ENCODE measurements around the gene FAM53B.

The FAM53B gene

GRCh38 chr10:124639206-124639605 lies 105.0 kb downstream of the FAM53B start:
- no peak for DNase-seq

- DNase-seq, result no peak
Observed at GRCh38 chr10:124637746-124638145, 106.4 kb downstream of the FAM53B start.

GRCh38 chr10:124637091-124637700 lies 107.0 kb downstream of the FAM53B start:
- DNase-seq, result no peak

- DNase-seq, result peak in 2 of 56 donors; percentile 30 to 32
Observed at GRCh38 chr10:124636271-124636995, 107.7 kb downstream of the FAM53B start.

GRCh38 chr10:124632566-124632965 lies 111.6 kb downstream of the FAM53B start:
- DNase-seq, result no peak

GRCh38 chr10:124632064-124632531 lies 112.1 kb downstream of the FAM53B start:
- peak in 8 of 56 donors; percentile 29 to 67 (median 52) for DNase-seq

- DNase-seq, result no peak
Observed at GRCh38 chr10:124630551-124630950, 113.6 kb downstream of the FAM53B start.

GRCh38 chr10:124629842-124630241 lies 114.3 kb downstream of the FAM53B start:
- DNase-seq, result peak in 11 of 56 donors; percentile 41 to 68 (median 54)

GRCh38 chr10:124629415-124629814 lies 114.8 kb downstream of the FAM53B start:
- peak in 46 of 56 donors; percentile 20 to 81 (median 64) for DNase-seq

- DNase-seq, result no peak
Observed at GRCh38 chr10:124628676-124629021, 115.5 kb downstream of the FAM53B start.

GRCh38 chr10:124627866-124628675 lies 116.1 kb downstream of the FAM53B start:
- no peak for DNase-seq

GRCh38 chr10:124626759-124627380 lies 117.3 kb downstream of the FAM53B start:
- DNase-seq, result no peak

- DNase-seq, result no peak
Observed at GRCh38 chr10:124625831-124626238, 118.3 kb downstream of the FAM53B start.

GRCh38 chr10:124624895-124625294 lies 119.3 kb downstream of the FAM53B start:
- no peak for DNase-seq

- DNase-seq, result no peak
Observed at GRCh38 chr10:124624466-124624865, 119.7 kb downstream of the FAM53B start.

GRCh38 chr10:124624006-124624405 lies 120.2 kb downstream of the FAM53B start:
- no peak for DNase-seq

GRCh38 chr10:124622866-124623536 lies 121.2 kb downstream of the FAM53B start:
- DNase-seq, result no peak

GRCh38 chr10:124622158-124622557 lies 122.0 kb downstream of the FAM53B start:
- DNase-seq, result no peak

- peak in 35 of 56 donors; percentile 24 to 76 (median 52) for DNase-seq
Observed at GRCh38 chr10:124621637-124622036, 122.5 kb downstream of the FAM53B start.

- no peak for DNase-seq
Observed at GRCh38 chr10:124619802-124620490, 124.2 kb downstream of the FAM53B start.

Data from nucleus accumbens (tissue), 56 donors.